WTC11 (cell line): ENCODE measurements around the gene KDM2B. TPM values are rescaled to one million over a fixed set of nuclear protein-coding genes. Genes with fewer than 3 reads are reported as not detected.

Experiments
- ATAC-seq: fragments of 200-7000 bp; cut with Tn5 transposase; 2 replicates; pipeline ENCODE4 v1.10.0; 2021; ENCODE audit warnings: mild to moderate bottlenecking, moderate library complexity
- CTCF ChIA-PET: fragments of 300-600 bp; sonication (Branson Sonifier 250); formaldehyde crosslinking; loops from one replicate; lab custom pipeline; 2021; ENCODE audit warnings: antibody characterized with exemption; lab: Charles Lee
- POLR2A ChIA-PET: fragments of 350-600 bp; sonication (Branson Sonifier 250); formaldehyde crosslinking; loops from one replicate; lab custom pipeline; 2021; ENCODE audit warnings: antibody characterized with exemption; lab: Charles Lee
- DNase-seq: peaks from one replicate; pipeline ENCODE4 v3.0.0; 2021; ENCODE audit warnings: low spot score
- H3K27ac Mint-ChIP-seq: 2 replicates; pipeline ENCODE4 v1.8.0; 2021; ENCODE audit warnings: mixed read lengths
- H3K27me3 Mint-ChIP-seq: 2 replicates; pipeline ENCODE4 v1.8.0; 2021; ENCODE audit warnings: low read depth, mild to moderate bottlenecking, moderate library complexity, mixed read lengths
- H3K36me3 Mint-ChIP-seq: 2 replicates; pipeline ENCODE4 v1.8.0; 2021; ENCODE audit warnings: mixed read lengths
- H3K4me1 Mint-ChIP-seq: 2 replicates; pipeline ENCODE4 v1.8.0; 2022; ENCODE audit warnings: mixed read lengths
- H3K4me3 Mint-ChIP-seq: 2 replicates; pipeline ENCODE4 v1.8.0; 2021; ENCODE audit warnings: mild to moderate bottlenecking, moderate library complexity, mixed read lengths
- H3K9me3 Mint-ChIP-seq: 2 replicates; pipeline ENCODE4 v1.8.0; 2021; ENCODE audit warnings: mixed read lengths
- CREB1 ChIP-seq: sonication (generic); formaldehyde crosslinking; IDR thresholded peaks from 2 replicates; pipeline ENCODE4 v1.8.0; 2023; ENCODE audit warnings: mild to moderate bottlenecking, missing genetic modification reagents
- CREM ChIP-seq: sonication (generic); formaldehyde crosslinking; IDR thresholded peaks from 2 replicates; pipeline ENCODE4 v1.8.1; 2022; ENCODE audit warnings: mild to moderate bottlenecking, missing genetic modification reagents, moderate library complexity
- ESRRA ChIP-seq: sonication (generic); formaldehyde crosslinking; IDR thresholded peaks from 2 replicates; pipeline ENCODE4 v1.8.1; 2022; ENCODE audit warnings: mild to moderate bottlenecking, missing genetic modification reagents, borderline replicate concordance
- FOXP1 ChIP-seq: sonication (generic); formaldehyde crosslinking; IDR thresholded peaks from 2 replicates; pipeline ENCODE4 v1.8.0; 2022; ENCODE audit warnings: missing genetic modification reagents, mild to moderate bottlenecking, moderate library complexity, borderline replicate concordance
- HMGA2 ChIP-seq: fragments of 250-450 bp; sonication (Bioruptor Pico); IDR thresholded peaks from 2 replicates; pipeline ENCODE4 v1.4.0; 2021; ENCODE audit warnings: mild to moderate bottlenecking, moderate library complexity
- KAT7 ChIP-seq: sonication (generic); formaldehyde crosslinking; IDR thresholded peaks from 2 replicates; pipeline ENCODE4 v1.8.1; 2023; ENCODE audit warnings: missing genetic modification reagents, mild to moderate bottlenecking, borderline replicate concordance
- NFATC4 ChIP-seq: fragments of 250-450 bp; sonication (Bioruptor Pico); IDR thresholded peaks from 2 replicates; pipeline ENCODE4 v1.9.0; 2021; ENCODE audit warnings: mild to moderate bottlenecking
- NFYB ChIP-seq: sonication (generic); formaldehyde crosslinking; conservative IDR thresholded peaks from 2 replicates; pipeline ENCODE4 v1.8.0; 2022; ENCODE audit warnings: low read depth, missing genetic modification reagents
- NR1H2 ChIP-seq: sonication (generic); formaldehyde crosslinking; IDR thresholded peaks from 2 replicates; pipeline ENCODE4 v1.9.0; 2021; ENCODE audit warnings: mild to moderate bottlenecking, moderate library complexity, missing genetic modification reagents
- OVOL2 ChIP-seq: fragments of 250-450 bp; sonication (Bioruptor Pico); IDR thresholded peaks from 2 replicates; pipeline ENCODE4 v1.9.0; 2021; ENCODE audit warnings: mild to moderate bottlenecking, borderline replicate concordance
- SMAD4 ChIP-seq: sonication (generic); formaldehyde crosslinking; IDR thresholded peaks from 2 replicates; pipeline ENCODE4 v1.8.0; 2022; ENCODE audit warnings: mild to moderate bottlenecking, missing genetic modification reagents
- TP53 ChIP-seq: sonication (generic); formaldehyde crosslinking; IDR thresholded peaks from 2 replicates; pipeline ENCODE4 v1.8.1; 2023; ENCODE audit warnings: mild to moderate bottlenecking, missing genetic modification reagents
- USF2 ChIP-seq: sonication (generic); formaldehyde crosslinking; IDR thresholded peaks from 2 replicates; pipeline ENCODE4 v1.8.1; 2023; ENCODE audit warnings: mild to moderate bottlenecking, missing genetic modification reagents, moderate library complexity
- ZNF121 ChIP-seq: sonication (generic); formaldehyde crosslinking; IDR thresholded peaks from 2 replicates; pipeline ENCODE4 v1.8.0; 2023; ENCODE audit warnings: missing genetic modification reagents
- ZNF219 ChIP-seq: sonication (generic); formaldehyde crosslinking; IDR thresholded peaks from 2 replicates; pipeline ENCODE4 v1.8.0; 2023; ENCODE audit warnings: missing genetic modification reagents, mild to moderate bottlenecking, borderline replicate concordance
- ZNF317 ChIP-seq: sonication (generic); formaldehyde crosslinking; IDR thresholded peaks from 2 replicates; pipeline ENCODE4 v1.8.1; 2023; ENCODE audit warnings: low read depth, mild to moderate bottlenecking, moderate library complexity, missing genetic modification reagents, borderline replicate concordance
- ZNF423 ChIP-seq: fragments of 250-450 bp; sonication (Bioruptor Pico); IDR thresholded peaks from 2 replicates; pipeline ENCODE4 v2.1.2; 2022; ENCODE audit warnings: mild to moderate bottlenecking, moderate library complexity
- ZNF512 ChIP-seq: sonication (generic); formaldehyde crosslinking; IDR thresholded peaks from 2 replicates; pipeline ENCODE4 v1.8.1; 2022; ENCODE audit warnings: missing genetic modification reagents, borderline replicate concordance
- ZSCAN18 ChIP-seq: fragments of 250-450 bp; sonication (Bioruptor Pico); IDR thresholded peaks from 2 replicates; pipeline ENCODE4 v2.1.2; 2022; ENCODE audit warnings: mild to moderate bottlenecking, moderate library complexity
- total RNA-seq: library from RNA; stranded (reverse); gene quantifications from 3 replicates; pipeline ENCODE4 v1.2.3, GENCODE V29; 2021
- TF ChIP-seq, protein P1 (sequence below): sonication (generic); formaldehyde crosslinking; IDR thresholded peaks from 2 replicates; pipeline ENCODE4 v1.8.1; 2022; ENCODE audit warnings: mild to moderate bottlenecking, missing genetic modification reagents, moderate library complexity, borderline replicate concordance
- TF ChIP-seq, protein P2 (sequence below): sonication (generic); formaldehyde crosslinking; conservative IDR thresholded peaks from 2 replicates; pipeline ENCODE4 v1.8.1; 2023; ENCODE audit warnings: mild to moderate bottlenecking, low read depth, missing genetic modification reagents, moderate library complexity

The KDM2B gene
- total RNA-seq, 1 experiment from 2014 or later, result 147 TPM

DNA sequence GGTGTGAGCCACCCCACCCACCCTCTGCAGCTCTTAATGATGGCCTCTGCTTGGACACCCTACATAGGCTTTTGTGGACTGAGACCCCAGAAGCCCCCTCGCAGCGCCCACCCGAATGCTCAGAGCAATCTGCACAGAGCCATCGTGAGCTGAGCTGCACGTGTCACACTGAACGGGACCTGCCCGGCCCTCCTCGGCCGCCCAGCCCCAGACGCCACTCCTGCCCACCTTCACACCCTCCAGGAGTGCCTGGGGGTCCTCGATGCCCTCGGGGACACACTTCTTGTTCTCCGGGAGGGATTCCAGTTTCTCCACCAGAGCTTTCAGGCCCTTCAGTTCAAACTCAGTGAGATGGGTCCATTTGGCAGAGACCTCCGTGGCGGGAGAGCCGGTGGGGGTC is 71.5 kb downstream of the KDM2B start (continued):
- TF ChIP-seq, protein P1, sequence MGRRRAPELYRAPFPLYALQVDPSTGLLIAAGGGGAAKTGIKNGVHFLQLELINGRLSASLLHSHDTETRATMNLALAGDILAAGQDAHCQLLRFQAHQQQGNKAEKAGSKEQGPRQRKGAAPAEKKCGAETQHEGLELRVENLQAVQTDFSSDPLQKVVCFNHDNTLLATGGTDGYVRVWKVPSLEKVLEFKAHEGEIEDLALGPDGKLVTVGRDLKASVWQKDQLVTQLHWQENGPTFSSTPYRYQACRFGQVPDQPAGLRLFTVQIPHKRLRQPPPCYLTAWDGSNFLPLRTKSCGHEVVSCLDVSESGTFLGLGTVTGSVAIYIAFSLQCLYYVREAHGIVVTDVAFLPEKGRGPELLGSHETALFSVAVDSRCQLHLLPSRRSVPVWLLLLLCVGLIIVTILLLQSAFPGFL, result no peak
- TF ChIP-seq, protein P2, sequence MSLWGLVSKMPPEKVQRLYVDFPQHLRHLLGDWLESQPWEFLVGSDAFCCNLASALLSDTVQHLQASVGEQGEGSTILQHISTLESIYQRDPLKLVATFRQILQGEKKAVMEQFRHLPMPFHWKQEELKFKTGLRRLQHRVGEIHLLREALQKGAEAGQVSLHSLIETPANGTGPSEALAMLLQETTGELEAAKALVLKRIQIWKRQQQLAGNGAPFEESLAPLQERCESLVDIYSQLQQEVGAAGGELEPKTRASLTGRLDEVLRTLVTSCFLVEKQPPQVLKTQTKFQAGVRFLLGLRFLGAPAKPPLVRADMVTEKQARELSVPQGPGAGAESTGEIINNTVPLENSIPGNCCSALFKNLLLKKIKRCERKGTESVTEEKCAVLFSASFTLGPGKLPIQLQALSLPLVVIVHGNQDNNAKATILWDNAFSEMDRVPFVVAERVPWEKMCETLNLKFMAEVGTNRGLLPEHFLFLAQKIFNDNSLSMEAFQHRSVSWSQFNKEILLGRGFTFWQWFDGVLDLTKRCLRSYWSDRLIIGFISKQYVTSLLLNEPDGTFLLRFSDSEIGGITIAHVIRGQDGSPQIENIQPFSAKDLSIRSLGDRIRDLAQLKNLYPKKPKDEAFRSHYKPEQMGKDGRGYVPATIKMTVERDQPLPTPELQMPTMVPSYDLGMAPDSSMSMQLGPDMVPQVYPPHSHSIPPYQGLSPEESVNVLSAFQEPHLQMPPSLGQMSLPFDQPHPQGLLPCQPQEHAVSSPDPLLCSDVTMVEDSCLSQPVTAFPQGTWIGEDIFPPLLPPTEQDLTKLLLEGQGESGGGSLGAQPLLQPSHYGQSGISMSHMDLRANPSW (CRISPR knock-in tag), result no peak
- TF ChIP-seq CREB1 (no peak), ZSCAN18 (CRISPR knock-in tag) (no peak), SMAD4 (CRISPR knock-in tag) (no peak), KAT7 (CRISPR knock-in tag) (no peak), OVOL2 (no peak), NFATC4 (no peak), ZNF121 (CRISPR knock-in tag) (no peak), FOXP1 (CRISPR knock-in tag) (no peak)

DNA sequence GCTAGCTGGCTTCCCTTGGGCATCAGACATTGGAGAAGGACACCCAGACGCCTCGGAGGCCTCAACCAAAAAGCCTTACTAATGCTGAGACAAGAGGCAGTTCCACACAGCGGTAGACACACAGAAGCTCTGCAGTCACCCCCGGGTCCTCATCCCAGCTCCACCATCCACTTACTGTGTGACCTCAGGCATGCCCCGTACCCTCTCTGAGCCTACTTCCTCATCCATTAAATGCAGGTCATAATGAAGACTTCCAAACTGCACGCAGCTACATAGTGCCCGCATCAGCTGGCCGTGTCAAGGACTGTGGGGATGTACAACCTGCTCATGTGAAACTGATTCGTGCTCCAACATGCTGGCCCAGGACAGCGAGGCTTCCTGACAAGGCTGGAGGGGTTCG is 72.3 kb downstream of the KDM2B start:
- DNase-seq (no peak), ATAC-seq (no peak)
- no peak overlapping the region for H3K27ac Mint-ChIP-seq
- H3K4me3 Mint-ChIP-seq, result no peak overlapping the region
- H3K9me3 Mint-ChIP-seq, result no peaks in the 10 kb centered on the region
- ChIA-PET POLR2A (interaction anchor here (0.6 to 0.7 kb wide), 2 partner anchors 9 to 163 kb away, joined by 3 read pairs; no protein-coding TSS in a partner anchor), CTCF (no interaction called here)
- H3K4me1 Mint-ChIP-seq, result no peaks in the 10 kb centered on the region
- no peaks in the 10 kb centered on the region for H3K27me3 Mint-ChIP-seq
- TF ChIP-seq TP53 (CRISPR knock-in tag), result no peak
- TF ChIP-seq ZNF423 (CRISPR knock-in tag), result no peak
- TF ChIP-seq KAT7 (CRISPR knock-in tag), result no peak
- no peak for TF ChIP-seq CREM (CRISPR knock-in tag)
- no peak for TF ChIP-seq ESRRA (CRISPR knock-in tag)
- TF ChIP-seq HMGA2 (CRISPR knock-in tag), result no peak
- TF ChIP-seq ZNF512 (CRISPR knock-in tag), result no peak
- peaks cover 61% of the 10 kb centered on the region for H3K36me3 Mint-ChIP-seq

DNA sequence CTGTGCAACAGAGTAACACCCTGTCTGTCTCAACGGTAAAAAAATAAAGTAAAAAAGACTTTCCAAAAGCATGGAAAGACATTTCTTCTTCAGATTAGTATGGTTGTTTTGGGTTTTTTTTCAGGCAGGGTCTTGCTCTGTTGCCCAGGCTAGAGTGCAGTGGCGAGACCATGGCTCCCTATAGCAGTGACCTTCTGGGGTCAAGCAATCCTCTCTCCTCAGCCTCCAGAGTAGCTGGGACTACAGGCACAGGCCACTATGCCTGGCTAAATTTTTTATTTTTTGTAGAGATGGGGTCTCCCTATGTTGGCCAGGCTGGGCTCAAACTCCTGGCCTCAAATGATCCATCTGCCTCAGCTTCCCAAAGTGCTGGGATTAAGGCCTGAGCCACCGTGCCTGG is 72.8 kb downstream of the KDM2B start:
- H3K4me1 Mint-ChIP-seq, result no peaks in the 10 kb centered on the region
- H3K36me3 Mint-ChIP-seq, result peaks cover 56% of the 10 kb centered on the region
- H3K27ac Mint-ChIP-seq, result no peak overlapping the region
- CTCF ChIA-PET, result no interaction called here
- no peak overlapping the region for H3K4me3 Mint-ChIP-seq
- no peaks in the 10 kb centered on the region for H3K9me3 Mint-ChIP-seq
- no peak for TF ChIP-seq NR1H2 (CRISPR knock-in tag)
- TF ChIP-seq NFYB, result no peak
- no peak for TF ChIP-seq OVOL2
- no peak for TF ChIP-seq USF2 (CRISPR knock-in tag)
- TF ChIP-seq, protein P2 (CRISPR knock-in tag), result no peak
- TF ChIP-seq SMAD4 (CRISPR knock-in tag), result no peak
- TF ChIP-seq ZNF317 (CRISPR knock-in tag), result no peak
- peak; percentile 72; the same call in 1 of the 2 replicates for TF ChIP-seq ZNF121 (CRISPR knock-in tag)
- TF ChIP-seq ZNF219 (CRISPR knock-in tag), result no peak
- DNase-seq (no peak), ATAC-seq (no peak)
- POLR2A ChIA-PET, result no interaction called here
- H3K27me3 Mint-ChIP-seq, result no peaks in the 10 kb centered on the region
